Measurements from ENCODE around the gene PTEN.
A peak's percentile ranks its signal among the peaks of the same experiment; 100 is the strongest.
"Not testable (repeated sequence)": the region's sequence is repeated elsewhere in the genome, so short reads cannot be mapped to it uniquely, and the experiment has no call there.

The PTEN gene

GRCh38 chr10:87846023-87846422 lies 17.4 kb upstream of the PTEN start:
- DNase-seq, result no peak

DNA sequence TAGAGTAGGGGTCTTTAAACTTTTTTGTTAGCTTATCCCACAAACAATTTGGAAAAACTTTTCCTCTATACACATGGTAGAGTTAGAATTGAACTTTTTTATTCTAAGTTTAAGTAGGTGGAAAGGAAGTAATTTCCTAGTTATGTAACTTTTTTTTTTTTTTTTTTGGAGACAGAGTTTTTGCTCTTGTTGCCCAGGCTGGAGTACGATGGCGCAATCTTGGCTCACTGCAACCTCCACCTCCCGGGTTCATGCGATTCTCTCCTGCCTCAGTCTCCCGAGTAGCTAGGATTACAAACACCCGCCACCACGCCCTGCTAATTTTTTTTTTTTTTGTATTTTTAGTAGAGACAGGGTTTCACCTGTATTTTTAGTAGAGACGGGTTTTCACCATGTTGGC lies 16.7 kb upstream of the PTEN start:
- DNase-seq, result not testable (repeated sequence)

DNA sequence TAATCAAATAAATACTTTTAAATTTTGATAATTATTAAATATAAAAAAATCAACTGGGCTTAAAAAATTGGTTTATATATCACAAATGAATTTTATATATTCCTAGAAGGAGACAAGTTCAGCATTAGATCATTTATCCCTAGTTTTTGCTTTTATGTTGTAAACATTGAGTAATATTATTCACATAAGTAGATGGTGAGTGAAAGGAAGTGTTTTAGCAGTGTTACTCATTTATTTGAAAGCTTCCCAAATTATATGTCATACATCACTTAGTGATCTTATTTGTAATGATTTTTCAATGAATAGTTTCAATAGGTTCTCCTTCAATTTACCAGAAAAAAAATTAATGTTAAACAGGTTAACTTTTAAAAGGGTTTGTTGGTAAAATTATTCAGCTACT lies 15.9 kb upstream of the PTEN start:
- DNase-seq, result no peak

GRCh38 chr10:87849001-87849400 lies 14.4 kb upstream of the PTEN start:
- no peak for DNase-seq

GRCh38 chr10:87850742-87851205 lies 12.7 kb upstream of the PTEN start:
- DNase-seq, result no peak

- DNase-seq, result no peak
Measured at GRCh38 chr10:87852089-87852488, 11.3 kb upstream of the PTEN start.

GRCh38 chr10:87855247-87855646 lies 8.2 kb upstream of the PTEN start:
- not testable (repeated sequence) for DNase-seq

GRCh38 chr10:87855665-87856064 lies 7.8 kb upstream of the PTEN start:
- not testable (repeated sequence) for DNase-seq

DNA sequence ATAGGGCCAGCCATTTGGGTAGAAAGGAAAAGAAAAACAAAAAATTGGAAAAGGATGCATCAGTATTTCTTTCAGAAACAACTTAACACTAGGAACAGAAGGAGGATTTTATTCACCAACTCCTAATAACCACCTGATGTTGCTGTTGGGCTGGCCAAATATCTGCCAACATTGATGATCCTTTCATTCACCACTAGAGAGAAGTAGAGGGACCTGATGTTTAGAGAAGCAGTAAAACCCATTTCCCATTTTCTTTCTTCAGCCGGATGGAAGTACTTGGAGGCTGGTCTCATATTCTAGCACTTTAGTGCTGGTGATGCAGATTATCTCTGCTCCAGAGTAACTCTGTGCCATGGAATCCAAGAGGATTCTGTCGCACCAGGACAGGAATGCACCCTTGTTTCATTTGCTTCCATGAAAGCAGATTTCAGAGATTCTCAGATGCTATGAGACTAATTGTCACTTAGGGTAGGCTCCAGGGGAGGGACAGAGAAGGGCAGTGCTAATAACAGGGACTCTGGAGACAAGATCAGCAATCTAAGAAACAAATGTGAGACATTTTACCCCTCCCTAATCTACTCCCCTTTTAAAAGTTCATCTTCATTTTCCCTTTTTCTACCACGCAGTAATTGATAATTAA lies 3.1 kb upstream of the PTEN start:
- DNase-seq, result no peak

- no peak for DNase-seq
Measured at GRCh38 chr10:87860816-87861403, 2.5 kb upstream of the PTEN start.

GRCh38 chr10:87861566-87861952 lies 1.9 kb upstream of the PTEN start:
- DNase-seq, result no peak

- no peak for DNase-seq
Measured at GRCh38 chr10:87861953-87862678, 1.3 kb upstream of the PTEN start.

DNA sequence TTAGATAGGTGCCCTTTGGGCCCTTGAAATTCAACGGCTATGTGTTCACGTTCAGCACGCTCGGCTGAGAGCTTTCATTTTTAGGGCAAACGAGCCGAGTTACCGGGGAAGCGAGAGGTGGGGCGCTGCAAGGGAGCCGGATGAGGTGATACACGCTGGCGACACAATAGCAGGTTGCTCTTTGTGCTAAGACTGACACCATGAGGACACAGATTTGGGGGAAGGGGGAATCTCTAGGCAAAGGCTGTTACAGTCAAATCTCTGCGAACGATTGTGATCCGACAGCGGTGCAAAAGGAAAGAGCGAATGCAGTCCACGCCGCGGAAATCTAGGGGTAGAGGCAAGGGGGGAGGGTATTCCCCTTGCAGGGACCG lies 759 bp upstream of the PTEN start:
- DNase-seq, result peak; percentile 10

- DNase-seq, result not testable (repeated sequence)
Measured at GRCh38 chr10:87863951-87864495, 598 bp downstream of the PTEN start.

DNA sequence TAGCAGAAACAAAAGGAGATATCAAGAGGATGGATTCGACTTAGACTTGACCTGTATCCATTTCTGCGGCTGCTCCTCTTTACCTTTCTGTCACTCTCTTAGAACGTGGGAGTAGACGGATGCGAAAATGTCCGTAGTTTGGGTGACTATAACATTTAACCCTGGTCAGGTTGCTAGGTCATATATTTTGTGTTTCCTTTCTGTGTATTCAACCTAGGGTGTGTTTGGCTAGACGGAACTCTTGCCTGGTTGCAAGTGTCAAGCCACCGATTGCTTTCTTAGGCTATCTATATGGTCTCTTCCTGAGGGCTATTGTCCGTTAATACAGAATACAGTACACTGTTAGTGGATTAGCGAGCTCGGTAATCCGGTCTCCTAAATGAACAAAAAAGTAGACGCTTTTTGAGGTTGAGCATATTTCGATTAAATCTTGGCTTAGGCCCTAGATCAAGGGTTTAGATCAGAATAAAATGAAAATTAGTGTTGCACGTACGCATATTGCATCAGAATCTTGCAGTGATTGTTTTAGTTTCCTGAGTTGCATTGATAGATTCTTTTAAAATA lies 1.2 kb downstream of the PTEN start:
- no peak for DNase-seq

DNA sequence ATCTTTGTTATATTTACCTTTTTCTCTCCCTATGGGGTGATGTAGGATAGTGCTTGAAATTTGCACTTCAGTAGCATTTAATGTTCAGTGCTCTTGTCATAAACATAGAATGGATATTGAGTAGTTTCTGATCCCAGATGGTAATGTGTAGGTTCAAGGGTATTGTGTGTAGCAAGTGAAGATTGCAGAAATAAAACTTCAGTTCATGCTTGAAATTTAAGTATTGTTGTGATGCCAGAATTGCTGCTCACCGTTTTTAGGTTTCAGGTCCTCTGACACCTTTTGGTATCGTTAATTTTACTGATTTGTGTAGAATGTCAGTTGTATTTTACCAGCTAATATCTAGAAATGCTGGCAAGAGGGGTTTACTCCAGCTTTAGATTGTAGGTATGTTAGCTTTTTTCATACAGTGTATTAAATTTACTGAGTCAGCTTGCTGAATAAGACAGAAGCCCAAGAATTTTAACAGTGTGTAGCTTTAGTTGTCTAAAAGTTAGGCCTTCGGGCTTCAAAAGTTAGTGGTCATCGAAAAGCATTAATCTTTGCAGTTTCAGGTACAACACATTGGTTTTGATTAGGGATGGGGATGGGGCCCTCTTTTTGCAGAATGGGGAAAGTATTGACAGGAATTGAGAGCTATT lies 1.9 kb downstream of the PTEN start:
- DNase-seq, result no peak

GRCh38 chr10:87866412-87866974 lies 3.1 kb downstream of the PTEN start:
- DNase-seq, result no peak

- DNase-seq, result no peak
Measured at GRCh38 chr10:87867453-87867852, 4.0 kb downstream of the PTEN start.

DNA sequence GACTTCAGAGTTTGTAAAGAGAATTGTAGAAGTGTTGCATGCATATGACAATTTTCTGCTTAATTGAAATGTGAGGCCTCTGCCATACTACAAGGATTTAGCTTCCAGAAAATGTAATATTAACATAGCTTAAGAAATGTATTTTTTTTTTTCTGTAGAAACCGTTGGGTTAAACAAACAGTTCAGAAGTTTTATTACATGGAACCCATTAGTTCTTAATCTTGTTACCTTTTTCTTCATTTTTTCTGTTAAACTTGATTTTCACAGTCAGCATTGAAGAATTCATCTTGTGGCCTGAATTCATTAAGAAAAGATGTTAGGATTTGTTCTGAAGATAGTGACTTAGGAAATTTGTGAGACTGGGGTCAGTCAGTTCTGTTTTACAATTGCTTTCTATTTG lies 4.9 kb downstream of the PTEN start:
- DNase-seq, result no peak

GRCh38 chr10:87869139-87869538 lies 5.7 kb downstream of the PTEN start:
- not testable (repeated sequence) for DNase-seq

- DNase-seq, result no peak
Measured at GRCh38 chr10:87869773-87870551, 6.5 kb downstream of the PTEN start.

GRCh38 chr10:87872828-87873227 lies 9.4 kb downstream of the PTEN start:
- DNase-seq, result no peak

All from NCI-H1417 treated with DMSO at 0.1 percent for 48 hours (cell line).